ENCODE results near the gene REEP6. TPM values are rescaled to one million over a fixed set of nuclear protein-coding genes. Genes with fewer than 3 reads are reported as not detected.
"Not testable (repeated sequence)": the region's sequence is repeated elsewhere in the genome, so short reads cannot be mapped to it uniquely, and the experiment has no call there.

REEP6 gene
- total and polyA plus RNA-seq, 2 of the 8 experiments (the other 6 are each of a cell fraction or from before 2014, with no cell fraction given) = 12.6 to 20.7 TPM

GRCh38 chr19:1538978-1539377 is 48.0 kb downstream of the REEP6 start (continued):
- TF ChIP-seq, protein P1, sequence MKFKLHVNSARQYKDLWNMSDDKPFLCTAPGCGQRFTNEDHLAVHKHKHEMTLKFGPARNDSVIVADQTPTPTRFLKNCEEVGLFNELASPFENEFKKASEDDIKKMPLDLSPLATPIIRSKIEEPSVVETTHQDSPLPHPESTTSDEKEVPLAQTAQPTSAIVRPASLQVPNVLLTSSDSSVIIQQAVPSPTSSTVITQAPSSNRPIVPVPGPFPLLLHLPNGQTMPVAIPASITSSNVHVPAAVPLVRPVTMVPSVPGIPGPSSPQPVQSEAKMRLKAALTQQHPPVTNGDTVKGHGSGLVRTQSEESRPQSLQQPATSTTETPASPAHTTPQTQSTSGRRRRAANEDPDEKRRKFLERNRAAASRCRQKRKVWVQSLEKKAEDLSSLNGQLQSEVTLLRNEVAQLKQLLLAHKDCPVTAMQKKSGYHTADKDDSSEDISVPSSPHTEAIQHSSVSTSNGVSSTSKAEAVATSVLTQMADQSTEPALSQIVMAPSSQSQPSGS (IDR thresholded peaks at IDR 0.05; ENCODE audit: low read length) = no peak
- no peak for TF ChIP-seq SIRT6 (IDR thresholded peaks at IDR 0.05; ENCODE audit: low read length)
- no peak for TF ChIP-seq HDAC2 (IDR thresholded peaks at IDR 0.05; ENCODE audit: borderline replicate concordance in 1 of 2, low read depth in 2 of 2, low read length in 2 of 2)
- no peak for TF ChIP-seq POLR2AphosphoS5 (IDR thresholded peaks at IDR 0.05; ENCODE audit: low read depth, low read length)
- no peak for TF ChIP-seq NRF1 (IDR thresholded peaks at IDR 0.05; ENCODE audit: low read depth, low read length)
- no peak for TF ChIP-seq KDM1A (IDR thresholded peaks at IDR 0.05; ENCODE audit: borderline replicate concordance, low read length)

DNA sequence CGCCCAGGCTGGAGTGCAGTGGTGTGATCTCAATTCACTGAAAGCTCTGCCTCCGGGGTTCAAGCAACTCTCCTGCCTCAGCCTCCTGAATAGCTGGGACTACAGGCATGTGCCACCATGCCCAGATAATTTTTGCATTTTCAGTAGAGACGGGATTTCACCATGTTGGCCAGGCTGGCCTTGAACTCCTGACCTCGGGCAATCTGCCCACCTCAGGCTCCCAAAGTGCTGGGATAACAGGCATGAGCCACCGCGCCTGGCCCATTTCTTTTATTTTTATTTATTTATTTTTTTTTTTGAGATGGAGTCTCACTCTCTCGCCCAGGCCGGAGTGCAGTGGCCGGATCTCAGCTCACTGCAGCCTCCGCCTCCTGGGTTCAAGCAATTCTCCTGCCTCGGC is 48.8 kb downstream of the REEP6 start:
- FAIRE-seq; H2BK120ac ChIP-seq (replicated peaks; ENCODE audit: low read depth, low read length); H3K4me3 ChIP-seq (ENCODE audit: extremely low read depth in 1 of 4, insufficient read depth in 2 of 4, low read depth in 3 of 4, low read length in 4 of 4); H3K18ac ChIP-seq (ENCODE audit: extremely low read depth, low read length); H3K9me3 ChIP-seq (ENCODE audit: insufficient read depth in 2 of 2, low read depth in 1 of 2, low read length in 1 of 2); H3K14ac ChIP-seq (ENCODE audit: insufficient read length); H3K27ac ChIP-seq (ENCODE audit: low read depth, low read length); CTCF ChIA-PET (ENCODE audit: partially characterized antibody); POLR2A ChIA-PET (ENCODE audit: partially characterized antibody); H4K91ac ChIP-seq (replicated peaks; ENCODE audit: insufficient read length, low read length); H4K5ac ChIP-seq (ENCODE audit: insufficient read length, low read depth, low read length); H2BK12ac ChIP-seq (ENCODE audit: low read depth, low read length); H3K79me2 ChIP-seq (ENCODE audit: control insufficient read depth in 1 of 2, insufficient read depth in 2 of 2, low read length in 2 of 2); H2BK20ac ChIP-seq (ENCODE audit: low read length); DNase-seq (ENCODE audit: low read depth in 1 of 2, low spot score in 2 of 2); H3K4me1 ChIP-seq (replicated peaks in 1 of 4; ENCODE audit: control insufficient read depth in 3 of 4, insufficient read depth in 4 of 4, low read length in 3 of 4); H3K23ac ChIP-seq (ENCODE audit: insufficient read length); H3K9ac ChIP-seq (replicated peaks in 1 of 4; ENCODE audit: extremely low read depth in 1 of 4, low read depth in 3 of 4, low read length in 3 of 4); H2AFZ ChIP-seq (ENCODE audit: low read length); H3K27me3 ChIP-seq (replicated peaks in 1 of 4; ENCODE audit: control insufficient read depth in 3 of 4, extremely low read depth in 1 of 4, insufficient read depth in 3 of 4, low read length in 3 of 4); H3K56ac ChIP-seq (replicated peaks; ENCODE audit: insufficient read length, low read depth, low read length); H2BK5ac ChIP-seq (ENCODE audit: low read depth, low read length); H4K8ac ChIP-seq (ENCODE audit: extremely low read depth, insufficient read depth, low read length); H4K20me1 ChIP-seq (replicated peaks in 1 of 2; ENCODE audit: control insufficient read depth in 1 of 2, insufficient read depth in 2 of 2, low read length in 2 of 2); H2BK15ac ChIP-seq (ENCODE audit: low read length); H2AK5ac ChIP-seq (ENCODE audit: low read depth, low read length); H3K4me2 ChIP-seq (ENCODE audit: insufficient read depth in 1 of 2, low read depth in 2 of 2, low read length in 2 of 2); H3K36me3 ChIP-seq (ENCODE audit: control insufficient read depth in 2 of 4, insufficient read depth in 4 of 4, low read length in 3 of 4); H3K4ac ChIP-seq (replicated peaks; ENCODE audit: insufficient read length, low read depth, low read length); H3K23me2 ChIP-seq (ENCODE audit: low read depth, low read length); H3K79me1 ChIP-seq (ENCODE audit: low read depth, low read length): not testable (repeated sequence)
- WGBS, 2 experiments (ENCODE audit: extremely low coverage in 1 of 2, insufficient coverage in 1 of 2, insufficient read length in 1 of 2, insufficient replicate concordance in 2 of 2, low coverage in 1 of 2, low lambda C conversion rate in 2 of 2, missing lambda C conversion rate in 1 of 2) = 97% methylated on average over 11 of the region's 11 CpGs; no CpG with 5 or more reads in 1 of the 2 experiments

Measured in H1 (cell line).